Measurements from ENCODE around the gene TMEM184B.

TMEM184B gene

DNA sequence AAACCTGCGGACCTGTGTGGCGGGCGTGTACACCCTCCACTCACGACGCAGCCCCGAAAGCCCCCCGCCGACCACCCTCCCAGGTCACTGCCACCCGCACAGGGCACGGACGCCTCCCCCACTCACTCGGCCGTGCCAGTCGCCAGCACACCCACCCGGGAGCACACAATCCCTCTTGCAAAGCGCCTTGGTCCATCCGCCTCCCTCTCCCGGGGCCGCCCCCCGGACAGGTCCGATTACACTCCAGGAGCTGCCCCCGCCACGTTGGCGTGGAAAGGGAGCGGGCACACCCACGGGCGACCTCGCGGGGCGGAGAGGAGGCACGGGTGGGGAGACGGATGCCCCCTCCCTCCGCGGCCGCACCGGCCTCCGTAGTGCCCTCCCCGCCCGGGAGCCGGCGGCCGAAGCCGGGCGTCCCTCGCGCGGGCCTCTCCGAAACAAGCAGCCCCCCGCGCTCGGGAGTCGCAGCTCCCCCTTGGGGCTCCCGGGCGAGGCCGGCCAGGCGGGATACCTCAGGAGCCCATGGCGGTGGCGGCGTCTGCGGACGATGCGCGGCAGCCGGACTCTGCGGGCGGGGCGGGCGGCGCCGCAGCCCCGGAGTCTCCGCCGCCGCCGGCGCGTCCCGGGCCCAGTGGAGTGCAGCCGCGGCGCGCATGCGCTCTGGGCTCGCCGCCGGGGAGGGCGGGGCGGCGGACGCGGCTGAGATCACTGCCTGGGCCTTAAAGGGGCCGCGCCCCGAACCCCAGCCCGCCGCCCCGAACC lies at the start of gene TMEM184B:
TSS of gene TMEM184B (minus strand) at position 638 of the 762 bp plus-strand sequence. CDS start 25,049 bp downstream, outside the sequence.
- DNase-seq (ENCODE audit: low spot score): peak; percentile 87

- DNase-seq (ENCODE audit: low spot score): no peak
Measured at GRCh38 chr22:38320605-38321402, 48.0 kb upstream of the TMEM184B start.

GRCh38 chr22:38318792-38319773 lies 46.3 kb upstream of the TMEM184B start:
- DNase-seq (ENCODE audit: low spot score): no peak

DNA sequence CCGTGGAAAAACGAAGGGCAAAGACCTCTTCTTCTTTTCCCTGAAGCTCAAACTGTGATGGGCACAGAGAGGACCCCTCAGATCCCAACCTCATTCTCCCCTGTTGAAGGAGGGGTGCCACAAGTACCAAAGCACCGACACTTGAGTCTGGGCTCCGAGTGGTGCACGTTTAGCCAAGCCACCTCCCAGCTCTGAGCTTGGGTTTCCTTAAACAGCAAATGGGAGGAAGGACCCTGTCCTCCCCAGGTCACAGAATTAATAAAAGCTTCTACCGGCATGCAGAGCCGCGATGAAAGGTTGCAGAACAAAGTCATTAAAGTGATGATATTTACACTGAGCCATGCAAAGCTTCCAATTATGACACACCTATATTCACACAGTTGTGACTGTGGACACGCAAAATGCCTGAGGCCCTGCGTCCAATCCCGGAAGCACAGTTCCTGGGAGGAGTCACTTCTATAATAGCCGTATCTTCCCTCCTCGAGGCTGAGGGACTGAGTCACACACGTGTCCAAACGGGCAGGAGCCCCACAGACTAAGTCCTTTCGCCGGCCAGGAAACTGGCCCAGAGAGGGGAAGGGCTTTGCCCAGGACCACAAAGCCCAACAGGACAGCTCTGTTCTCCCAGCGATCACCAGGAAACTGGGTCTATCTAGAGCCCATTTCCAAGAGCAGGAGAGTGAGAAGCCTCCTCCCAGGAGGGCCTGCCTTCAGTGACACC lies 45.3 kb upstream of the TMEM184B start:
- peak; percentile 94 for DNase-seq (ENCODE audit: low spot score)

DNA sequence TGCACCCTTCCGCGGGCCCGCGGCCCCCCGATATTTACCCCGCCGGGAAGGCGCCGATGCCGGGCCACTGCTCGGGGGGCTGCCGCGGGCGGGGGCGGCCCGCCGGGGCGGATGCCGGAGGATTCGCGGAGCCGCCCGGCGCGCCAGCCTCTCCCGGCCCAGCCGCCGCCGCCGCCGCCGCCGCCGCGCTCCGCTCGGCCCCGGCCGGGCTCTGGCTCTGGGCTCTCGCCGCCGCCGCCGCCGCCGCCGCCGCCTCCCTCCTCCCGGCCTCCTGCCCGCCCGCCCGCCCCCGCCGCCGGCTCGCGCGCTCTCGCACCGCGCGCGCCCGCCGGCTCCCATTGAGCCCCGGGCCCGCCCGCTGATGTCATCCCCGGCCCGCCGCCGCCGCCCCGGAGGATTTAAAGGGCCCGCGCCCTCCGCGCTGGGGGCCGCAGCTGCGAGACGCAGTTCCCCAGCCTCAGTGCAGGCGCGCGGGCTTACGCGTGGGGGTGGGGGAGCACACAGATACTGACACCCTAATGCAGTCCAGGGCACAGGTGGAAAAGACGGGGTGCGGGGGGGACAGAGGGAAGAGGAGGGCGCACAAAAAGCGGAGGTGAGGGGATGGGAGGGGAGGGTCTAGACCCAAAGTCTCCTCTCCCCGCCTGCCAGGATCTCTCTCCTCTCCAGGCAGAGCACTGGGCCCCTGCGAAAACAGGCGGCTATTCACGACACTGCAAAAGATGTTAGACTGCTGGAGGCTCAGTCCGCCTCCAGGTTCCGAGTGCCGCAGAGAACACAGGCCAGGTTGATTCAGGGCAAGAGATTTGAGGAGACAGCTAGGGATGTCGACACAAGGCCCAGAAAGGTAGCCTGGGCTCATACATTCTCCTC lies 44.5 kb upstream of the TMEM184B start, which contains the start of gene CSNK1E:
TSS of gene CSNK1E (minus strand) at position 312 of the 873 bp plus-strand sequence. CDS start 3,276 bp downstream, outside the sequence.
- DNase-seq (ENCODE audit: low spot score): no peak

DNA sequence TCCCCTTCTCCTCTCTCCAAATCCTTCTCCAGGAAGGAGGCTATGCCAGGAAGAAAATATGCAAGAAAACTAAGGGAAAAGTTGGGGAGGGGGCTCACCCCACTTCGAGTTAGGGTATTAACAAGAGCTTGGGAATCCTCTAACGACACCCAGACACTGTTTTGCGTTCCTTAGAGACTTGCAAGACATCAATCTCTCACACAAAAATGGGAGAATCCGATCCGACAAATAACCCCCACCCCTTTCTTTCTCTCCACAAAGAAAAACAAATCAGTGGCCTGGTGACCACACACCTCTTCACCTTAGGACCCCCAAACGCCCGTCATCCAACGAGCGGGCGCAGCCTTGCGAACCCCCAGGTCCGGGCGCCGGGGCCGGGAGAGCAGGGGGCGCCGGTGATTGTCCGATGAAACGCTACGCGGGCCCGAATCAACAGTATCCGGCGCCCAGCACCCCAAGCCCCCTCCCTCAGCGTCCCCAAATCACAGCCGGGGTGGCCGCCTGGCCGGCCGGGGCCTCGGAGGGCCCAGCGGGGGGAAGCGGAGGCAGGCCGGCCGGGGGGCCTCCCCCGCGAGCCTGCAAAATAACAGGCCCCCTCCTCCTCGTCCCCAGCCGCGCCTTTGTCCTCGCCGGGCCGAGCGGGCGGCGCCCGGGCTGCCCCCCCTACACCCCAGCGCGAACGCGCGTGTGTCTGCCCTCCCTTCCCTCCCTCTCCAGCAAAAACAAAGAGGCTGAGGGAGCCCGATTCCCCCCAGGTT lies 43.7 kb upstream of the TMEM184B start:
- DNase-seq (ENCODE audit: low spot score): no peak

DNA sequence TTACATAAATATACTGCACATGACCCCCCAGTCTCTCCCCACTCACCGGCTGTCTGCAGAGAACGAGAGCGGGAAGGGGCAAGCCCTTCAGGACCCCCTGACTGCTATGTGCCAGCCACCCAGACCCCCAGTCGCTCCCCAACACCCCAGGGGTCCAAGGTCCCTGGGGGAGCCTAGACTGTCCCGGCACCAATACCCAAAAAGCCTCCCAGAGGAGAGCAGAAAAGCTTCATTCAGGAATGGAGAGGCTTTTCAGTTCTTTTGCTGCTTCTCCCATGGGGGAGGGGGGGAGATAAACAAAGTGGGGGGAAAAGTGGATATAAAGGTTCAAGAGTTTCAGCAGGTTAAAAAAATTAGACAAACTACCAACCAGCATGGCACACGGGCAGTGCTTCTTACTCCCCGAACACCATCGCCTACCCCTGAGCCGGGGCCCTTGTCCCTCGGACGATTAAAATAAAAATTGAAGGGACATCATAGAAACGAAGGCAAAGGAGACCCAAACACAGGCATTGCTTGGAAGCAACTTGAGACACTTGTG lies 43.1 kb upstream of the TMEM184B start:
- no peak for DNase-seq (ENCODE audit: low spot score)

- no peak for DNase-seq (ENCODE audit: low spot score)
Measured at GRCh38 chr22:38314933-38315822, 42.4 kb upstream of the TMEM184B start.

DNA sequence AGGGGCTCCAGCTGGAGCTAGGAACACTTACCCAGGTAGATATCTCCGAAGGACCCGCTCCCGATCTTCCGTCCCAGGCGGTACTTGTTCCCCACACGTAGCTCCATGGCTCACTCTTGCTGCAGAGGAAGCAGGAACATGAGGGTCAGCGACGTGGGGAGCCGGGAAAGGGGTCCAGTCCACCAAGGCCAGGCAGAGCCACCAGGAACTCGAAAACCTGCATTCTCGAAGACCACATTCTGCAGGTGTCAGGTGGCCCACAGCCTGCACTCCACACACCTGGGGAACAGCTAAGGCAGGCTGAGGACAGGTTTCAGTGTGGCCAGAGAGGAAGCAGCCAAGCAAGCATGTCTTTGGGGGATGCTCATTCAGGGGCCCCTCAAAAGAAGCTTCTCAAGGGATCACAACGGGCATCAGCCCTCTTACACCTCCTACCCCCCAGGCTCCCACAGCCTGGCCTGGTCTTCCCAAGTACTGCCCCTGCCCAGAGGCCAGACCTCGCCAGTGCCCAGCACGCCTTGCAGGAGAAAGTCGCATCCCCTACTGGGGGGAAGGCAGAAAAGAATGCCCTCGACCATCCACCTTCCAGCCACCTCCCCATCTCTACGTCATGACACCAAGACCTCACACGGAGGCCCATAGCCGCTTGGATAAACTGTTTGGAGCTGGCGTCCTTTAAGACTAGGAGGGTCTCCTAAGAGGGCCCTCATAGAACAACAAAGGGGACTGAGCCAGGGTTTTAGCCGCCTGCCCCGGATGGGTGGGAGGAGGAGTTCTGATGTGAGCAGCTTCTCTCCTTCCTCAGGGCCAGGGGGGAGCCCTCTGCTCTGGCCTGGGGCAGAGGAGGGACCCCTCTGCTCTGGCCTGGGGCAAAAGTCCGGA lies 41.5 kb upstream of the TMEM184B start:
- no peak for DNase-seq (ENCODE audit: low spot score)

GRCh38 chr22:38313384-38313955 lies 40.7 kb upstream of the TMEM184B start:
- DNase-seq (ENCODE audit: low spot score): no peak

- DNase-seq (ENCODE audit: low spot score): no peak
Measured at GRCh38 chr22:38312261-38312800, 39.5 kb upstream of the TMEM184B start.

DNA sequence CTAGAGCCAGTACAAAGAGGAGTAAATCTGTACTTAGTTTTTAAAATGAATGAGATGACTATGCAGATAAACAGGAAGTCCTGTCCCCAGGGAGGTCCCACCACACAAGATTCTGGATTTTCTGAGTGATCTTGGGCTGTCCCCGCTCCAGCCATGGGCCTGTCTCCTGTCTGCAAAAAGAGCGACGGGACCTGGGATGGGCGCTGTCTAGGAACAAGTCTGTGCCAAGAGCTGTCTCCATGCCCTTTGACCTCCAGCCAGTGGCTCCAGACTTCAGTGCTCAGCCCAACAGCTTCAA lies 38.5 kb upstream of the TMEM184B start:
- DNase-seq (ENCODE audit: low spot score): no peak

GRCh38 chr22:38310518-38311322 lies 37.9 kb upstream of the TMEM184B start:
- DNase-seq (ENCODE audit: low spot score): no peak

DNA sequence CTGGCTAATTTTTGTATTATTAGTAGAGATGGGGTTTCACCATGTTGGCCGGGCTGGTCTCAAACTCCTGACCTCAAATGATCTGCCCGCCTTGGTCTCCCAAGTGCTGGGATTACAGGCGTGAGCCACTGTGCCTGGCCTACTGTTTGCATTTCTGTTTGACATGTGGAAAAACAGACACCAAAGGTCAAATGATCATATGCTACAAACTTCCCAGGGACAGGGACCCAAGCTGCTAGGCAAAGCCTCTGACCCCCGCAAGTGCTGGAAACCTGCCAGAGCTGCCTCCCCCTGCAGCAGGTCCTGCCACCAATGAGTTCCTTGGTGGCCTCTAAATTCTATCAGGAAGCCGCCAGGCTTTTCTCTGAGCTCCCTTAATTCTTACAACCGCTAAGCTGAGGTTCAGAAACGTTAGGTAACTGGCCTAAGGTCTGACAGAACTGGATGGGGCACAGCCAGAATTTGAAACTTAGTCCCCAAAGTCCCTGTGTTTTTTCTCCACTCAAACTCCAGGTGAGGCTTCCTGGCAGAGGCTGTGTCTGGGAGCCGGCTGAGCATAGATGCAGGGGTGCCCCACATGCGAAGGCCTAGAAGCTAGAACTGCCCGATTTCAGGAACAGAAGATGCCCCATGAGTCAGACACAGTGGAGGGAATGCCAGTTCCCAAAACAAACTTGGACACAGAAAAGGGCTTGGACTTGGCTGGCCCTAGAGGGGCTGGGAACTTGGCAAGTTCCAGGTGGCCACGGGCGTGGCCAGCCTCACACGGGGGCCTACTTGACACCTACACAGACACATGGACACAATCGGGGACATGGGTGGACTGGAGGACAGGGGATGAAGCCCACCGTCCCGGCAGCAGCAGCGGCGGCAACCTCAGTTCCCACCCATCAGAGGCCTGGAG lies 37.1 kb upstream of the TMEM184B start:
- no peak for DNase-seq (ENCODE audit: low spot score)
